ENCODE data around the gene CD70.
"Not testable (repeated sequence)": the region's sequence is repeated elsewhere in the genome, so short reads cannot be mapped to it uniquely, and the experiment has no call there.

The CD70 gene

GRCh38 chr19:6564393-6564792 lies 26.6 kb downstream of the CD70 start:
- peak; percentile 16 to 55 for DNase-seq (ENCODE audit: low read depth in 2 of 2)
- TF ChIP-seq CTCF (IDR thresholded peaks at IDR 0.05; ENCODE audit: low read depth, low read length) = no peak
- no peak overlapping the region for H3K4me3 ChIP-seq (replicated peaks in 1 of 2; ENCODE audit: low read depth in 2 of 2, low read length in 2 of 2)

- not testable (repeated sequence) for DNase-seq (ENCODE audit: low read depth in 2 of 2); H3K4me3 ChIP-seq (replicated peaks in 1 of 2; ENCODE audit: low read depth in 2 of 2, low read length in 2 of 2)
Measured at GRCh38 chr19:6562437-6562836, 28.5 kb downstream of the CD70 start.

- H3K4me3 ChIP-seq (replicated peaks in 1 of 2; ENCODE audit: low read depth in 2 of 2, low read length in 2 of 2) = no peak overlapping the region
- no peak for TF ChIP-seq CTCF (IDR thresholded peaks at IDR 0.05; ENCODE audit: low read depth, low read length)
- DNase-seq (ENCODE audit: low read depth in 2 of 2) = peak; percentile 42 to 71
Measured at GRCh38 chr19:6556480-6557195, 34.3 kb downstream of the CD70 start.

GRCh38 chr19:6556043-6556449 lies 34.9 kb downstream of the CD70 start:
- TF ChIP-seq CTCF (IDR thresholded peaks at IDR 0.05; ENCODE audit: low read depth, low read length) = no peak
- DNase-seq (ENCODE audit: low read depth in 2 of 2) = no peak

GRCh38 chr19:6551607-6552450 lies 39.1 kb downstream of the CD70 start:
- H3K4me3 ChIP-seq (replicated peaks in 1 of 2; ENCODE audit: low read depth in 2 of 2, low read length in 2 of 2) = no peak overlapping the region
- TF ChIP-seq CTCF (IDR thresholded peaks at IDR 0.05; ENCODE audit: low read depth, low read length) = peak; percentile 12
- DNase-seq (ENCODE audit: low read depth in 2 of 2) = peak in 1 of 2 donors; percentile 15

More at GRCh38 chr19:6556043-6556449, 34.9 kb downstream of the CD70 start:
- no peak overlapping the region for H3K4me3 ChIP-seq (replicated peaks in 1 of 2; ENCODE audit: low read depth in 2 of 2, low read length in 2 of 2)

GRCh38 chr19:6551091-6551490 lies 39.9 kb downstream of the CD70 start:
- DNase-seq (ENCODE audit: low read depth in 2 of 2) = no peak
- no peak overlapping the region for H3K4me3 ChIP-seq (replicated peaks in 1 of 2; ENCODE audit: low read depth in 2 of 2, low read length in 2 of 2)
- no peak for TF ChIP-seq CTCF (IDR thresholded peaks at IDR 0.05; ENCODE audit: low read depth, low read length)

- H3K4me3 ChIP-seq (replicated peaks in 1 of 2; ENCODE audit: low read depth in 2 of 2, low read length in 2 of 2); DNase-seq (ENCODE audit: low read depth in 2 of 2): not testable (repeated sequence)
Measured at GRCh38 chr19:6550679-6551078, 40.3 kb downstream of the CD70 start.
